ENCODE data around the gene ACTN1.
A peak's percentile ranks its signal among the peaks of the same experiment; 100 is the strongest.

The ACTN1 gene

GRCh38 chr14:68998062-68998461, 19.0 kb upstream of the ACTN1 start:
- H3K9me3 ChIP-seq (ENCODE audit: control insufficient read depth, low read length) = peaks cover 5% of the 10 kb centered on the region
- no peaks in the 10 kb centered on the region for H3K27me3 ChIP-seq (ENCODE audit: control insufficient read depth in 1 of 2, insufficient read depth in 1 of 2, low read length in 2 of 2)
- H4K91ac ChIP-seq (ENCODE audit: low read length) = no peak overlapping the region
- H3K4ac ChIP-seq (ENCODE audit: low read depth in 1 of 2, low read length in 2 of 2) = no peak overlapping the region
- WGBS = 92% methylated on average over 5 of the region's 5 CpGs
- no peak overlapping the region for H3K4me2 ChIP-seq (ENCODE audit: low read length, poor library complexity, severe bottlenecking)
- H2BK120ac ChIP-seq (ENCODE audit: low read depth, low read length) = no peak overlapping the region
- H2BK5ac ChIP-seq (ENCODE audit: low read depth, low read length, poor library complexity, severe bottlenecking) = no peak overlapping the region
- no peak overlapping the region for H3K9ac ChIP-seq (ENCODE audit: low read length)
- no peak overlapping the region for H2AFZ ChIP-seq (ENCODE audit: low read depth, low read length)
- DNase-seq = no peak
- no peaks in the 10 kb centered on the region for H3K36me3 ChIP-seq (ENCODE audit: control insufficient read depth in 1 of 2, insufficient read depth in 2 of 2, low read depth in 1 of 2, low read length in 2 of 2)
- no peak overlapping the region for H3K23ac ChIP-seq (ENCODE audit: low read length in 2 of 2)
- no peak overlapping the region for H2AK5ac ChIP-seq (ENCODE audit: low read length, severe bottlenecking)
- no peaks in the 10 kb centered on the region for H3K4me1 ChIP-seq (ENCODE audit: control insufficient read depth, insufficient read depth, low read depth, low read length)
- H3K27ac ChIP-seq (ENCODE audit: low read length, poor library complexity, severe bottlenecking) = no peak overlapping the region
- H3K79me1 ChIP-seq (replicated peaks; ENCODE audit: low read length, poor library complexity, severe bottlenecking) = no peaks in the 10 kb centered on the region
- H2BK15ac ChIP-seq (ENCODE audit: low read depth, poor library complexity, severe bottlenecking) = no peak overlapping the region
- H2BK12ac ChIP-seq (ENCODE audit: low read length in 2 of 2) = no peak overlapping the region
- H3K18ac ChIP-seq (ENCODE audit: low read depth in 1 of 2, low read length in 2 of 2) = no peak overlapping the region
- H4K8ac ChIP-seq (ENCODE audit: low read length) = no peak overlapping the region
- no peak overlapping the region for H3K4me3 ChIP-seq (ENCODE audit: insufficient read depth in 1 of 2, low read depth in 1 of 2, low read length in 2 of 2)
- H3K14ac ChIP-seq (ENCODE audit: low read length in 2 of 2) = no peak overlapping the region

- H2AK5ac ChIP-seq (ENCODE audit: low read length, severe bottlenecking) = no peak overlapping the region
- 97% methylated on average over 3 of the region's 4 CpGs for WGBS
- DNase-seq = no peak
- no peak overlapping the region for H4K8ac ChIP-seq (ENCODE audit: low read length)
- H3K36me3 ChIP-seq (ENCODE audit: control insufficient read depth in 1 of 2, insufficient read depth in 2 of 2, low read depth in 1 of 2, low read length in 2 of 2) = no peaks in the 10 kb centered on the region
- no peak overlapping the region for H3K4me2 ChIP-seq (ENCODE audit: low read length, poor library complexity, severe bottlenecking)
- no peak overlapping the region for H3K4ac ChIP-seq (ENCODE audit: low read depth in 1 of 2, low read length in 2 of 2)
- no peaks in the 10 kb centered on the region for H3K4me1 ChIP-seq (ENCODE audit: control insufficient read depth, insufficient read depth, low read depth, low read length)
- H2AFZ ChIP-seq (ENCODE audit: low read depth, low read length) = no peak overlapping the region
- no peak overlapping the region for H3K9ac ChIP-seq (ENCODE audit: low read length)
- H3K27me3 ChIP-seq (ENCODE audit: control insufficient read depth in 1 of 2, insufficient read depth in 1 of 2, low read length in 2 of 2) = no peaks in the 10 kb centered on the region
- H3K23ac ChIP-seq (ENCODE audit: low read length in 2 of 2) = no peak overlapping the region
- H2BK15ac ChIP-seq (ENCODE audit: low read depth, poor library complexity, severe bottlenecking) = no peak overlapping the region
- H2BK5ac ChIP-seq (ENCODE audit: low read depth, low read length, poor library complexity, severe bottlenecking) = no peak overlapping the region
- H2BK12ac ChIP-seq (ENCODE audit: low read length in 2 of 2) = no peak overlapping the region
- no peak overlapping the region for H2BK120ac ChIP-seq (ENCODE audit: low read depth, low read length)
- H3K9me3 ChIP-seq (ENCODE audit: control insufficient read depth, low read length) = peaks cover 5% of the 10 kb centered on the region
- H3K14ac ChIP-seq (ENCODE audit: low read length in 2 of 2) = no peak overlapping the region
- H4K91ac ChIP-seq (ENCODE audit: low read length) = no peak overlapping the region
- no peak overlapping the region for H3K27ac ChIP-seq (ENCODE audit: low read length, poor library complexity, severe bottlenecking)
- H3K79me1 ChIP-seq (replicated peaks; ENCODE audit: low read length, poor library complexity, severe bottlenecking) = no peaks in the 10 kb centered on the region
- H3K18ac ChIP-seq (ENCODE audit: low read depth in 1 of 2, low read length in 2 of 2) = no peak overlapping the region
- no peak overlapping the region for H3K4me3 ChIP-seq (ENCODE audit: insufficient read depth in 1 of 2, low read depth in 1 of 2, low read length in 2 of 2)
These were observed 16.6 kb upstream of the ACTN1 start for GRCh38 chr14:68995731-68996130.

GRCh38 chr14:68994056-68994455, 15.0 kb upstream of the ACTN1 start:
- Histone ChIP-seq H3K4me2 (ENCODE audit: low read length, poor library complexity, severe bottlenecking) (no peak overlapping the region), H3K14ac (ENCODE audit: low read length in 2 of 2) (no peak overlapping the region), H2BK15ac (ENCODE audit: low read depth, poor library complexity, severe bottlenecking) (no peak overlapping the region), H3K4me3 (ENCODE audit: insufficient read depth in 1 of 2, low read depth in 1 of 2, low read length in 2 of 2) (no peak overlapping the region), H3K23ac (ENCODE audit: low read length in 2 of 2) (no peak overlapping the region), H2BK5ac (ENCODE audit: low read depth, low read length, poor library complexity, severe bottlenecking) (no peak overlapping the region), H2AFZ (ENCODE audit: low read depth, low read length) (no peak overlapping the region), H3K79me1 (replicated peaks; ENCODE audit: low read length, poor library complexity, severe bottlenecking) (no peaks in the 10 kb centered on the region), H3K9ac (ENCODE audit: low read length) (no peak overlapping the region), H2AK5ac (ENCODE audit: low read length, severe bottlenecking) (no peak overlapping the region), H3K9me3 (ENCODE audit: control insufficient read depth, low read length) (peaks cover 3% of the 10 kb centered on the region), H3K27ac (ENCODE audit: low read length, poor library complexity, severe bottlenecking) (no peak overlapping the region), H3K36me3 (ENCODE audit: control insufficient read depth in 1 of 2, insufficient read depth in 2 of 2, low read depth in 1 of 2, low read length in 2 of 2) (no peaks in the 10 kb centered on the region), H3K4me1 (ENCODE audit: control insufficient read depth, insufficient read depth, low read depth, low read length) (no peaks in the 10 kb centered on the region), H2BK12ac (ENCODE audit: low read length in 2 of 2) (no peak overlapping the region), H3K18ac (ENCODE audit: low read depth in 1 of 2, low read length in 2 of 2) (no peak overlapping the region), H4K8ac (ENCODE audit: low read length) (no peak overlapping the region), H4K91ac (ENCODE audit: low read length) (no peak overlapping the region), H3K4ac (ENCODE audit: low read depth in 1 of 2, low read length in 2 of 2) (no peak overlapping the region), H2BK120ac (ENCODE audit: low read depth, low read length) (no peak overlapping the region), H3K27me3 (ENCODE audit: control insufficient read depth in 1 of 2, insufficient read depth in 1 of 2, low read length in 2 of 2) (no peaks in the 10 kb centered on the region)
- DNase-seq = no peak
- 69% methylated on average over 2 of the region's 2 CpGs for WGBS

- H3K4me2 ChIP-seq (ENCODE audit: low read length, poor library complexity, severe bottlenecking) = no peak overlapping the region
- peak overlapping the region in 1 of 2 experiments; percentile 68 for H3K4ac ChIP-seq (ENCODE audit: low read depth in 1 of 2, low read length in 2 of 2)
- peak overlapping the region in 1 of 2 experiments; percentile 21 for H2BK12ac ChIP-seq (ENCODE audit: low read length in 2 of 2)
- H3K23ac ChIP-seq (ENCODE audit: low read length in 2 of 2) = no peak overlapping the region
- no peak overlapping the region for H3K4me3 ChIP-seq (ENCODE audit: insufficient read depth in 1 of 2, low read depth in 1 of 2, low read length in 2 of 2)
- no peak overlapping the region for H4K8ac ChIP-seq (ENCODE audit: low read length)
- 82% methylated on average over 1 of the region's 1 CpG for WGBS
- peak overlapping the region; percentile 11 to 67 for H3K18ac ChIP-seq (ENCODE audit: low read depth in 1 of 2, low read length in 2 of 2)
- H2AFZ ChIP-seq (ENCODE audit: low read depth, low read length) = no peak overlapping the region
- H2BK5ac ChIP-seq (ENCODE audit: low read depth, low read length, poor library complexity, severe bottlenecking) = no peak overlapping the region
- peaks cover 2% of the 10 kb centered on the region for H3K4me1 ChIP-seq (ENCODE audit: control insufficient read depth, insufficient read depth, low read depth, low read length)
- H2BK15ac ChIP-seq (ENCODE audit: low read depth, poor library complexity, severe bottlenecking) = no peak overlapping the region
- H2BK120ac ChIP-seq (ENCODE audit: low read depth, low read length) = no peak overlapping the region
- H3K27ac ChIP-seq (ENCODE audit: low read length, poor library complexity, severe bottlenecking) = no peak overlapping the region
- H3K9ac ChIP-seq (ENCODE audit: low read length) = no peak overlapping the region
- DNase-seq = no peak
- no peaks in the 10 kb centered on the region for H3K79me1 ChIP-seq (replicated peaks; ENCODE audit: low read length, poor library complexity, severe bottlenecking)
- no peaks in the 10 kb centered on the region for H3K27me3 ChIP-seq (ENCODE audit: control insufficient read depth in 1 of 2, insufficient read depth in 1 of 2, low read length in 2 of 2)
- H4K91ac ChIP-seq (ENCODE audit: low read length) = no peak overlapping the region
- no peaks in the 10 kb centered on the region for H3K36me3 ChIP-seq (ENCODE audit: control insufficient read depth in 1 of 2, insufficient read depth in 2 of 2, low read depth in 1 of 2, low read length in 2 of 2)
- H2AK5ac ChIP-seq (ENCODE audit: low read length, severe bottlenecking) = no peak overlapping the region
- H3K9me3 ChIP-seq (ENCODE audit: control insufficient read depth, low read length) = no peaks in the 10 kb centered on the region
- H3K14ac ChIP-seq (ENCODE audit: low read length in 2 of 2) = no peak overlapping the region
These were observed 8.5 kb upstream of the ACTN1 start for GRCh38 chr14:68987653-68988036.
